B cell (primary cell): Measurements from ENCODE around the gene APOH.

Source experiments
- EZH2 ChIP-seq: IDR thresholded peaks from 2 replicates; pipeline ENCODE4 v1.6.1; 2012; ENCODE audit warnings: borderline replicate concordance, low read depth, mild to moderate bottlenecking, moderate library complexity, low read length; ENCODE audit not compliant: insufficient read depth, poor library complexity, severe bottlenecking
- TF ChIP-seq, protein P1 (sequence below): fragments of 200-600 bp; IDR thresholded peaks from one replicate; pipeline ENCODE4 v1.8.0; 2022; ENCODE audit warnings: antibody characterized with exemption, mild to moderate bottlenecking

DNA sequence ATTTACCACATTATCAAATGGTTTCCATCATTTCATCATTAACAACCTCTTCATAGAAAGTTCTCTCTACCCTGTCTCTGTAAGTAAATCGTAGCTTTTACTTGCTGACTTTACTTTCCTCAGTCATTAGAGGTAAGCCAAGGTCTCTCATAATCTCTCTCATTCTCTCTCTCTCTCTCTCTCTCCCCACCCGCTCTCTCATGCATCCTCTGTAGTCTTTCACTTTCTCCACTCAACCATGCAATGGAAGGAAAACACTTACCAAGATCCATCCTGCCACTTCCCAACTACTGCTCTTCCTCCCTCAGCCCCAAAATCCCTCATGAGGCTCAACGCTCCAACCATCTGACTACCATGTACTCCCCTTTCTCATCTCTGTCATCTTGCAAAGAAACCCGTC is 43.4 kb downstream of the APOH start:
- no peak for TF ChIP-seq EZH2
- TF ChIP-seq, protein P1, sequence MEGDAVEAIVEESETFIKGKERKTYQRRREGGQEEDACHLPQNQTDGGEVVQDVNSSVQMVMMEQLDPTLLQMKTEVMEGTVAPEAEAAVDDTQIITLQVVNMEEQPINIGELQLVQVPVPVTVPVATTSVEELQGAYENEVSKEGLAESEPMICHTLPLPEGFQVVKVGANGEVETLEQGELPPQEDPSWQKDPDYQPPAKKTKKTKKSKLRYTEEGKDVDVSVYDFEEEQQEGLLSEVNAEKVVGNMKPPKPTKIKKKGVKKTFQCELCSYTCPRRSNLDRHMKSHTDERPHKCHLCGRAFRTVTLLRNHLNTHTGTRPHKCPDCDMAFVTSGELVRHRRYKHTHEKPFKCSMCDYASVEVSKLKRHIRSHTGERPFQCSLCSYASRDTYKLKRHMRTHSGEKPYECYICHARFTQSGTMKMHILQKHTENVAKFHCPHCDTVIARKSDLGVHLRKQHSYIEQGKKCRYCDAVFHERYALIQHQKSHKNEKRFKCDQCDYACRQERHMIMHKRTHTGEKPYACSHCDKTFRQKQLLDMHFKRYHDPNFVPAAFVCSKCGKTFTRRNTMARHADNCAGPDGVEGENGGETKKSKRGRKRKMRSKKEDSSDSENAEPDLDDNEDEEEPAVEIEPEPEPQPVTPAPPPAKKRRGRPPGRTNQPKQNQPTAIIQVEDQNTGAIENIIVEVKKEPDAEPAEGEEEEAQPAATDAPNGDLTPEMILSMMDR = no peak
